ENCODE measurements around the gene FAM120B.

- TF ChIP-seq RARB (CRISPR knock-in tag; IDR thresholded peaks at IDR 0.05): no peak
- no peak for TF ChIP-seq TOX (CRISPR knock-in tag; IDR thresholded peaks at IDR 0.05; ENCODE audit: borderline replicate concordance)
- no peak for TF ChIP-seq POU6F1 (CRISPR knock-in tag; IDR thresholded peaks at IDR 0.05; ENCODE audit: borderline replicate concordance, low read depth)
Observed at GRCh38 chr6:170420791-170421776, 114.5 kb downstream of the FAM120B start.
